ENCODE measurements around the gene HOXB9.

GRCh38 chr17:48623583-48623982 lies 2.6 kb downstream of the HOXB9 start:
- TF ChIP-seq, protein P1, sequence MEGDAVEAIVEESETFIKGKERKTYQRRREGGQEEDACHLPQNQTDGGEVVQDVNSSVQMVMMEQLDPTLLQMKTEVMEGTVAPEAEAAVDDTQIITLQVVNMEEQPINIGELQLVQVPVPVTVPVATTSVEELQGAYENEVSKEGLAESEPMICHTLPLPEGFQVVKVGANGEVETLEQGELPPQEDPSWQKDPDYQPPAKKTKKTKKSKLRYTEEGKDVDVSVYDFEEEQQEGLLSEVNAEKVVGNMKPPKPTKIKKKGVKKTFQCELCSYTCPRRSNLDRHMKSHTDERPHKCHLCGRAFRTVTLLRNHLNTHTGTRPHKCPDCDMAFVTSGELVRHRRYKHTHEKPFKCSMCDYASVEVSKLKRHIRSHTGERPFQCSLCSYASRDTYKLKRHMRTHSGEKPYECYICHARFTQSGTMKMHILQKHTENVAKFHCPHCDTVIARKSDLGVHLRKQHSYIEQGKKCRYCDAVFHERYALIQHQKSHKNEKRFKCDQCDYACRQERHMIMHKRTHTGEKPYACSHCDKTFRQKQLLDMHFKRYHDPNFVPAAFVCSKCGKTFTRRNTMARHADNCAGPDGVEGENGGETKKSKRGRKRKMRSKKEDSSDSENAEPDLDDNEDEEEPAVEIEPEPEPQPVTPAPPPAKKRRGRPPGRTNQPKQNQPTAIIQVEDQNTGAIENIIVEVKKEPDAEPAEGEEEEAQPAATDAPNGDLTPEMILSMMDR (IDR thresholded peaks at IDR 0.05; ENCODE audit: poor library complexity): no peak
- TF ChIP-seq EZH2phosphoT487 (IDR thresholded peaks at IDR 0.05; ENCODE audit: low read depth, severe bottlenecking, unreplicated experiment): no peak

Measured in hepatocyte (in vitro differentiated cells).